Endothelial cell of umbilical vein (primary cell): Measurements from ENCODE around the gene ANGPTL2. TPM values are rescaled to one million over a fixed set of nuclear protein-coding genes. Genes with fewer than 3 reads are reported as not detected.

Source experiments
- BruUV-seq: library from RNA; stranded (reverse); fragments of 400-500 nt; replicated peaks from 2 replicates; lab custom pipeline; 2021; lab: Mats Ljungman, UMichigan
- CTCF ChIA-PET: fragments of 300-600, 350-600 bp; sonication (Branson Sonifier 250); formaldehyde crosslinking; loops from one replicate; lab custom pipeline; 2021; ENCODE audit warnings: antibody characterized with exemption, inconsistent platforms; lab: Charles Lee
- POLR2A ChIA-PET: fragments of 300-600, 350-600 bp; sonication (Branson Sonifier 250); formaldehyde crosslinking; loops from one replicate; lab custom pipeline; 2021; ENCODE audit warnings: antibody characterized with exemption, inconsistent platforms; lab: Charles Lee
- DNase-seq: peaks from one replicate; pipeline ENCODE4 v3.0.0-alpha.2; 2011; ENCODE audit warnings: low read depth, low spot score
- FAIRE-seq: peaks from 2 replicates; lab custom pipeline; 2011; peaks lifted over from hg19 to GRCh38; lab: Jason Lieb, UNC
- H2AFZ ChIP-seq: 2 replicates; pipeline ENCODE4 v1.6.0; 2012; ENCODE audit warnings: low read depth, low read length, control low read depth, inconsistent platforms
- H3K27ac ChIP-seq: 2 replicates; pipeline ENCODE4 v1.5.1; 2011; ENCODE audit warnings: low read depth, mild to moderate bottlenecking, control low read depth, low read length, moderate library complexity; ENCODE audit not compliant: insufficient read depth
- H3K27me3 ChIP-seq, 2 experiments: 2 replicates each; pipeline versions ENCODE4 v1.6.0 to v1.6.1; 2011; ENCODE audit warnings: low read length in 2 of 2, mixed read lengths in 1 of 2; ENCODE audit not compliant: control insufficient read depth in 2 of 2, insufficient read depth in 2 of 2
- H3K36me3 ChIP-seq, 2 experiments: 2 replicates in 1 of 2; 3 replicates in 1 of 2; pipeline ENCODE4 v1.5.1; 2011; ENCODE audit warnings: low read length in 2 of 2, mild to moderate bottlenecking in 1 of 2, moderate library complexity in 1 of 2; ENCODE audit not compliant: control insufficient read depth in 2 of 2, insufficient read depth in 2 of 2; ENCODE audit errors: extremely low read depth in 1 of 2
- H3K4me1 ChIP-seq: 3 replicates; pipeline ENCODE4 v1.5.1; 2011; ENCODE audit warnings: mild to moderate bottlenecking, low read length; ENCODE audit not compliant: control insufficient read depth, insufficient read depth; ENCODE audit errors: extremely low read depth
- H3K4me2 ChIP-seq: 2 replicates; pipeline ENCODE4 v1.6.1; 2011; ENCODE audit warnings: low read length, control low read depth, mixed read lengths; ENCODE audit not compliant: insufficient read depth
- H3K4me3 ChIP-seq, 3 experiments: fragments of 200-600 bp in 1 of 3; sonication (generic), shearing (Covaris generic) in 1 of 3; replicated peaks in 1 of 3; 2 replicates each; pipeline ENCODE4 v1.5.1; 2011 to 2016; ENCODE audit warnings: control low read depth in 3 of 3, low read length in 3 of 3, mild to moderate bottlenecking in 2 of 3, inconsistent platforms in 1 of 3, low read depth in 1 of 3, moderate library complexity in 1 of 3; ENCODE audit not compliant: insufficient read depth in 1 of 3
- H3K79me2 ChIP-seq: 2 replicates; pipeline ENCODE4 v1.6.0; 2012; ENCODE audit warnings: low read length, inconsistent platforms; ENCODE audit not compliant: control insufficient read depth, insufficient read depth
- H3K9ac ChIP-seq: replicated peaks from 2 replicates; pipeline ENCODE3; 2011; ENCODE audit warnings: low read length, control low read depth; ENCODE audit not compliant: insufficient read depth; ENCODE audit errors: extremely low read depth
- H3K9me1 ChIP-seq: replicated peaks from 3 replicates; pipeline ENCODE4 v1.6.0; 2011; ENCODE audit warnings: mild to moderate bottlenecking, low read length; ENCODE audit not compliant: control insufficient read depth, insufficient read depth; ENCODE audit errors: extremely low read depth
- H3K9me3 ChIP-seq: replicated peaks from 2 replicates; pipeline ENCODE4 v1.5.1; 2012; ENCODE audit warnings: low read length, inconsistent platforms; ENCODE audit not compliant: control insufficient read depth, insufficient read depth
- H4K20me1 ChIP-seq: replicated peaks from 2 replicates; pipeline ENCODE3; 2011; ENCODE audit warnings: mild to moderate bottlenecking, low read length; ENCODE audit not compliant: control insufficient read depth, insufficient read depth; ENCODE audit errors: extremely low read depth
- CTCF ChIP-seq, 2 donors: IDR thresholded peaks; 1 replicate in 1 of 2; 2 replicates in 1 of 2; pipeline ENCODE4 v1.5.1; 2011; ENCODE audit warnings: low read length in 2 of 2, mild to moderate bottlenecking in 2 of 2, moderate library complexity in 2 of 2, control low read depth in 1 of 2, inconsistent platforms in 1 of 2, low read depth in 1 of 2; ENCODE audit not compliant: insufficient read depth in 1 of 2; ENCODE audit errors: extremely low read depth in 1 of 2
- EZH2 ChIP-seq: IDR thresholded peaks from 2 replicates; pipeline ENCODE4 v1.6.1; 2012; ENCODE audit warnings: borderline replicate concordance, low read depth, mild to moderate bottlenecking, moderate library complexity, low read length, inconsistent platforms; ENCODE audit not compliant: severe bottlenecking
- FOS ChIP-seq: IDR thresholded peaks from 2 replicates; pipeline ENCODE4 v1.6.1; 2011; ENCODE audit warnings: mild to moderate bottlenecking, low read length, moderate library complexity, borderline replicate concordance; ENCODE audit not compliant: insufficient read depth
- GATA2 ChIP-seq: IDR thresholded peaks from 2 replicates; pipeline ENCODE4 v1.7.0; 2011; ENCODE audit warnings: low read depth, mild to moderate bottlenecking, moderate library complexity, mixed read lengths, low read length; ENCODE audit not compliant: insufficient read length, insufficient read depth
- JUN ChIP-seq: IDR thresholded peaks from 2 replicates; pipeline ENCODE4 v1.6.1; 2011; ENCODE audit warnings: borderline replicate concordance, low read depth; ENCODE audit not compliant: insufficient read length, insufficient read depth
- MAX ChIP-seq: IDR thresholded peaks from 2 replicates; pipeline ENCODE4 v1.6.1; 2011; ENCODE audit not compliant: insufficient read depth, insufficient read length
- MYC ChIP-seq: IDR thresholded peaks from one replicate; pipeline ENCODE4 v1.6.1; 2011; ENCODE audit warnings: mild to moderate bottlenecking, low read depth, low read length
- POLR2A ChIP-seq: IDR thresholded peaks from 2 replicates; pipeline ENCODE4 v1.6.1; 2012; ENCODE audit warnings: low read depth, mild to moderate bottlenecking, control low read depth, low read length
- POLR2AphosphoS5 ChIP-seq: IDR thresholded peaks from 2 replicates; pipeline ENCODE4 v1.6.1; 2012; ENCODE audit warnings: low read depth, mild to moderate bottlenecking, control low read depth, low read length, moderate library complexity; ENCODE audit not compliant: insufficient read depth
- dilution Hi-C: fragments of 300-500 bp; cut with MboI; formaldehyde crosslinking; loops from one replicate; pipeline ENCODE4 v1.15.0; 2019; ENCODE audit warnings: low sequenced_read_pairs; ENCODE audit not compliant: extremely low pct_ligation_motif_present
- intact Hi-C: fragments of 100-400 bp; cut with micrococcal nuclease; formaldehyde crosslinking; loops from one replicate; pipeline ENCODE4 v1.10.0; 2022
- polyA plus RNA-seq, 4 experiments: library from polyadenylated mRNA; depleted of rRNA in 3 of 4; stranded (reverse) in 3 of 4; unstranded in 1 of 4; fragments of >200 nt; gene quantifications; 2 replicates each; pipeline versions ENCODE4 v1.2.1 to v1.2.3, GENCODE V29; 2011 to 2012; ENCODE audit warnings: missing spikeins in 1 of 4
- total RNA-seq: library from RNA; stranded (reverse); gene quantifications from 2 replicates; pipeline ENCODE4 v1.2.3, GENCODE V29; 2021

Gene ANGPTL2
- total and polyA plus RNA-seq, 2 donors (not counting 3 experiments of a cell fraction or from before 2014, with no cell fraction given), result 15.1 to 24.5 TPM

- no peak for FAIRE-seq
- no peak for DNase-seq
- H4K20me1 ChIP-seq, result no peaks in the 10 kb centered on the region
- intact Hi-C loops, result no loop called here
- no TSS peak for BruUV-seq
- CTCF ChIA-PET, result interaction anchor here (1.2 kb wide), 2 partner anchors 76 to 198 kb away, joined by 3 to 4 read pairs; no protein-coding TSS in a partner anchor
- TF ChIP-seq FOS (no peak), MAX (no peak), CTCF (IDR thresholded peaks at IDR 0.05; ENCODE audit: extremely low read depth in 1 of 2, insufficient read depth in 1 of 2, low read depth in 1 of 2, low read length in 2 of 2) (no peak), POLR2AphosphoS5 (no peak), MYC (no peak), JUN (no peak), EZH2 (no peak), GATA2 (no peak), POLR2A (no peak)
- H2AFZ ChIP-seq, result no peak overlapping the region
- dilution Hi-C loops, result no loop called here
- H3K79me2 ChIP-seq, result no peaks in the 10 kb centered on the region
- H3K27ac ChIP-seq, result no peak overlapping the region
- POLR2A ChIA-PET, result interaction anchor here (0.6 kb wide), 1 partner anchor 205 kb away, joined by 5 read pairs; no protein-coding TSS in a partner anchor
- H3K4me3 ChIP-seq, result no peak overlapping the region
- H3K4me1 ChIP-seq, result no peaks in the 10 kb centered on the region
- no peaks in the 10 kb centered on the region for H3K9me3 ChIP-seq
- no peaks in the 10 kb centered on the region for H3K36me3 ChIP-seq
- H3K27me3 ChIP-seq, result peaks cover 0 to 7% of the 10 kb centered on the region in 2 experiments
- H3K4me2 ChIP-seq, result no peak overlapping the region
- no peaks in the 10 kb centered on the region for H3K9me1 ChIP-seq
- H3K9ac ChIP-seq, result no peak overlapping the region
Measured at GRCh38 chr9:127139071-127139731, 16.8 kb upstream of the ANGPTL2 start.
